HS-5 (cell line): Measurements from ENCODE around the gene SULT4A1.

Experiments used
- DNase-seq: peaks from one replicate; pipeline ENCODE4 v3.0.0-alpha.2; 2012; ENCODE audit warnings: low read depth

Gene SULT4A1

GRCh38 chr22:43828725-43828997 lies 33.7 kb downstream of the SULT4A1 start:
- DNase-seq, result no peak

- DNase-seq, result no peak
Observed at GRCh38 chr22:43827926-43828724, 34.2 kb downstream of the SULT4A1 start.

DNA sequence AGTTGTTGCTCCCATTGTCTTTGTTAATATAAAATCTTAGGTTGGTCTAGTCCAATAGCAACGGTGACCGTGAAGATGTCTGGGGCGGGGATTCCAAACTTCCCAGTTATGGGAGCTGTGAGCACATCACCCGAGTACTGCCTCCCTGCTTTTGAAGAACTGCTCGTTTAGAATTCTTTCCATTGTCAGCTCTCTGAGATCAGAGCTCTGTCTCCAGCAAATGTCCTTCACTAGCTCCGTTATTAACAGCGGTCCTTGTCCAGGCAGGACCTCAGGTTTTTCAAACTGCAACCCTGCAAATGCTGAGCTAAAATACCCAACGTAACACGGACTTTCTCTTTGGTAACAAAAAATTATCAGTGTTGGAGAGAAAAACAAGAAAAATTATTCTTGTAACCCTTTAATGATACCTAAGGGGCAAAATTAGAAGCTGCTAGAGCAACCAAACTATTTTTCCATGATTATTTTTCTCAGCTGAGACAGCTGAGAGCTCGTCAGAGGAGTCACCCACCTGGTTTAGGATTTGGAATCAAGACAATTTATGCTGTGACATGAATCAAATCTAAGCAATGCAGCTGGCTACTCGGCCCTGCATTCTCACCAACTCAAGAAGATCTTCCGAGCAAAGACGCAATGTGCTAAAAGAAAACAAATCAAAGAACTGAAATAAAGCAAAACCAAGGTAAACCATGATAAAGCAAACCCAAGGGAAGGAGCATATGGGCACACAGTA lies 35.1 kb downstream of the SULT4A1 start:
- DNase-seq, result no peak

DNA sequence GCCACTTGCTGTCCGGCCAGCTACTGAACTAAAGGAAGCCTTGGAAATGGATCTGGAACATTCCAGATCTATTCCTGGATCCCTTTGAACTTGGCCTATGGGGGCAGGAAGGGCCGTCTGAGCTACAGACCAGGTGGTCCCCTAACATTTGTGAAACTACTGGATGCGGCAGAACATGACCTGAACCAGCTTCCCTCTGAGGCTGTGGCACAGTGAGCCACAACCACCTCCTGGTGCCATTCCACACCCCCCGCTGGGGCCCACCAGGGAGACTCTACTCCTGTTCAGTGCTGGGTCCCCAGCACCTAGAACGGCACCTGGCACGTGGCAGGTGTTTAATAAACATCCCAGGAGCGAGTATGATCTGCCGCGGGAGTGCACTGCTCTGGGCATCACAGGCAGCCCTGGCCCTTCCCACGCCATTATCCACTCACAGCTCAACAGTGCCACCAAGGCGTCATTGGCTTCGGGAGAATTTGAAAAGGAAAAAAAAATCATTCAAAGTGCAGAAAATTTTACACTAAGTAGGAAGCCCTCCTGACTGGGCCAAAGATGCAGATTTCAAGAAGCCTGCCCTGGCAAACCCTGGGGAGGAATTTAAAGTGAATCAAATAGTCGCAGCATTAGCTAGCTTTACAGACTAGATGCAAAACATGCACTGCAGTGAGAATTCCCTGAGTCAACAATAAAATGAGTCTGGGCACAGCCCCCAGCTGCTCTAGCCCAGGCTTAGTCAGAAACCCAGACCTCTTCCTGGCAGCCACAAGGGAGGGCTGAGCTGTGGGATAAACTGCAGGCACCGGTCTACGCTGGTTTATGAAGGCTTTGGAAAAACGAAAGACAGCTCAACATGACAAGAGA lies 35.9 kb downstream of the SULT4A1 start:
- peak; percentile 29 for DNase-seq

GRCh38 chr22:43825651-43826050 lies 36.7 kb downstream of the SULT4A1 start:
- DNase-seq, result no peak

DNA sequence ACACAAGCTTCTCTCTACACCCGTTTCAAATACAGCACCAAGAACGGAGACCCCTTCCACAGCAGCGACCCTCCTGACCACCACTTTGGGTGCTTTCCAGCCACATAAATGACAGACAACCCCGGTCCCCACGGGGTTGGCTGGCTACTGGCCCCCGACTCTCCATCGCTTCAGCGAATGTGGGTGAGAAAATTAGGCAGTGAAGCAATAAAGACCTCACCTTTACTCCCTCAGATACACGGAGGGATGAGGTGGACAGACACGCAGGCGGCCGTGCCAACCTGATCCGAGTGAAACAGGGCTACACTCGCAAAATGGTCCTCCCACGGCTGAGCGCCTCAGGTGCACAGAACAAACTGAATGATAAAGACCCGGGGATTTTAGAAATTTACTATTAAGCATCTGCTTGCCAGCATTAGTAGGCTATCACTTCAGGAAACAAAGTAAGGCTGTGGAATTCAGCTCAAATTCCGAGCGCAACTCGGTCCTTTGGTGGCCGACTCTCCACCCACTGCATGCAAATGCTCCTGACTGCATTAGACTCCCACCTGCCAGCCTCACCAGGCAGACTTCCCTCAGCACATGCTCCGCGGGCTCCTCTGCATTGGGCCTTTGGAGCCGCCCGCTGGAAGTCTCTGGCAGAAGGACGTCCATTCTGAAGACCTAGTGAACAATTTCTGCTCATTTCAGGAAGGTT lies 37.4 kb downstream of the SULT4A1 start:
- DNase-seq, result no peak

- no peak for DNase-seq
Observed at GRCh38 chr22:43823911-43824665, 38.2 kb downstream of the SULT4A1 start.

GRCh38 chr22:43823353-43823908 lies 38.9 kb downstream of the SULT4A1 start:
- no peak for DNase-seq

- no peak for DNase-seq
Observed at GRCh38 chr22:43821606-43822425, 40.5 kb downstream of the SULT4A1 start.

DNA sequence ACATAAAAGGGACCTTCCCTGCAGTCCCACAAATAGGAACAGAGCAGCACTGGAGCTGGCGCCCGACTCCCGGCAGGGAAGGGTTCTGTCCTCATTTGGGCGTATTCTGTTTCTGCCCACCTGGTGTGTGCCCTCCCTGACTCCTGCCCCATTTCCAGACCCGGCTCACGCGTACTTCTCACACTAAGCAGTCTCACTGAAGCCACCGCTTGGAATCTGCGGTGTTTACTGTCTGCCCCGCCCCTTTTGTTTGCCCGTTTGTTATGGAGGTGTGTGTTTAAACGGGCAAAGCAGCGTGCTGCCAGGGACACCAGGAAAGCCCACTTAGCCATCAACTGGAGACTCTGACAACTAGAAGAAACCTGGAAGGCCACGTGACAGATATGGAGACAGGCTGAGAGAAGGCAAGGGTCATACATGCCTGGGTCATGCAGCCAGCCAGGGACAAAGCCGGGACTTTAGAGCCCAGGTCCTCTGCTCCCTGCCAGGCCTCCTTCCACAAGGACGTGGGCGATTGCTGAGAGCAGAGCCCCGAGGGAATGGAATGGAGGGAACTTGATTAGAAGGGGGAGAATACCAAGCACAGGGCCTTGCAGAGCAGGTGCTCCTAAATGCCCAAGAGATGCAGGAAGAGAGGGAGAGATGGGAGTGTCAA lies 41.5 kb downstream of the SULT4A1 start:
- no peak for DNase-seq

DNA sequence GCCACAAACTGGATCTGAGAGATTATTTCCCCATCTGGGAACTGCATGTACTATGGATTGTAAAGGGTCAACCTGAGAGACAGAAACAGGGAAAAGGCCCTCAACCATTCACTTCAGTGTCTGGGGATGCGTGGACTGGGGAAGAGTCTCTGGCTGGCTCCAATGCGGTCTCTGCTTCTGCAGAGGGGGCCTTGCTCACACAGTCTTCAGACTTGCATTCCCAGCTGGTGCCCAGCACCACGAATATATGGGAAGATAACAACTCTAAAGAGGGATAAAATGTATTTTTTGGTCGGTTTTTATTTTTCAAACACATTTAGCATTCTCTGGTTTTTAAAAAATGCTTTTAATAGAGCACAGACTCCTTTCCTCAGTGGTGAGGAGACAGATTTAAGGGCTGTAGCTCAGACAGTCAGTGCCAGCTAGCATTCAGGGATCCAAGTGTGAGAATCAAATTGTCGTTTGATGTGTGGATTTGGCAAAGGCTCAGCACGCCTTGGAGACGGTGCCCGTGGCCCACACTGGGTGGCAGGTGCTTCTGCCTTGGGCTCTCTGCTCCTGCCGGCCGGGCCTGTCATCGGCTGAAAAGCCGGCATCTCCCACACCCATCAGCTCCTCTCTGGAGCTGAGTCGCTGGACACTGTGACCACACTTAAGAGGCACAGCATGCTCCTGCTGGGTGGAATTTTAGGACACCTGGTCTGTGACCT lies 42.2 kb downstream of the SULT4A1 start:
- no peak for DNase-seq

DNA sequence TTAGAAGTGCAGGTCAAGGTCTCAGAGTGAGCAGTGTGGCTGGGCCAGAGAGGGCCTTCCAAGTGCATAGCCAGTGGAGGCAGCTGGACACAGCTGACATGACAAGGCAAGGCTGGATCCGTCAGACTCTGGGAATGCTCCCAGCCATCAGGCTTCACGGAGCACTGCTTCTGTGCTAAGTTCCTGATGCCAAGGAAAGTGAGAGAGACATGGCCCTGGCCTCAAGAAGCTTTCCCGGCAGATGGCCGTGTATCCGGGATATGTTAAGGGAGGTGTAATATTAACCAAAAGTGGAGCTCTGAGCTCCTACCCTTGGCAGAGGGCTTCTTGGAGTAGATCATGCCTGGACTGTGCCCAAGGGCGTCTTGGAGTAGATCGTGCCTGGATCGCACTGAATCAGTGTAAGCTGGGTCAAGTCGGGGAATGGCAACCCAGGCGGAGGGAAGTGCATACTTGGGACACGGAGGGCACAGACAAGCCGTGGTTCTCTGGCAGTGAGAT lies 42.8 kb downstream of the SULT4A1 start:
- DNase-seq, result no peak

GRCh38 chr22:43818981-43819380 lies 43.3 kb downstream of the SULT4A1 start:
- DNase-seq, result no peak

- no peak for DNase-seq
Observed at GRCh38 chr22:43817402-43817801, 44.9 kb downstream of the SULT4A1 start.

GRCh38 chr22:43814264-43814663 lies 48.0 kb downstream of the SULT4A1 start:
- DNase-seq, result no peak

- DNase-seq, result no peak
Observed at GRCh38 chr22:43812890-43813289, 49.4 kb downstream of the SULT4A1 start.

- peak; percentile 66 for DNase-seq
Observed at GRCh38 chr22:43812149-43812842, 50.0 kb downstream of the SULT4A1 start, which contains the start of gene EFCAB6. TSS of gene EFCAB6 (minus strand) at chr22:43812305. CDS start at chr22:43782318, 29,987 bp downstream.

DNA sequence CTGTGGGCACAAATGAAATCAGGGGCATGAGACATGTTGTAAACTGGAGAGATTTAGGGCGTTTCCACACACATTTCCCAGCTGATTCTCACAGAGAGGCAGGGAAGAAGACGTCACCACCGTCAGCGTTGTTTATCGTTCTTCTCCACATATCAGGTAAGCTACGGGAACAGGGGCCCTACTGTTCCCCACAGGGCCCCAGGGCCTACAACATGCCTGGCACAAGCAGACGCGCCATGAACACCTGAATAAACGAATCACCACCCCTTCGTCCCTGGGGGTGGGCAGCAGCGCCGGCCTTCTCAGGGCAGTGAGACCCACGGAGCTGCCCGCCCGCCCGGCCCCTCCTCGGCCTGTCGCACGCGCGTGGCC lies 50.5 kb downstream of the SULT4A1 start:
- DNase-seq, result peak; percentile 14
